T-helper 2 cell treated with Interferon-gamma antibody and Interleukin-4, amounts not matched to agents 5 μg/mL and 100 μg/mL, for 36 hours (primary cell): Measurements from ENCODE around the gene MAP2K3.

Source experiments
- DNase-seq: peaks from one replicate; pipeline ENCODE4 v3.0.0; 2021; ENCODE audit warnings: low spot score
- H3K27ac Mint-ChIP-seq: one replicate; pipeline ENCODE4 v1.8.0; 2021; ENCODE audit warnings: mild to moderate bottlenecking, mixed read lengths
- H3K27me3 Mint-ChIP-seq: one replicate; pipeline ENCODE4 v1.8.0; 2021; ENCODE audit warnings: low read depth, mixed read lengths
- H3K36me3 Mint-ChIP-seq: one replicate; pipeline ENCODE4 v1.8.0; 2021; ENCODE audit warnings: low read depth, mixed read lengths
- H3K4me1 Mint-ChIP-seq: one replicate; pipeline ENCODE4 v1.8.0; 2021; ENCODE audit warnings: low read depth, mixed read lengths
- H3K4me3 Mint-ChIP-seq: one replicate; pipeline ENCODE4 v1.8.0; 2022; ENCODE audit warnings: mild to moderate bottlenecking, moderate library complexity, mixed read lengths
- H3K9me3 Mint-ChIP-seq: one replicate; pipeline ENCODE4 v1.8.0; 2021; ENCODE audit warnings: mixed read lengths

The MAP2K3 gene

DNA sequence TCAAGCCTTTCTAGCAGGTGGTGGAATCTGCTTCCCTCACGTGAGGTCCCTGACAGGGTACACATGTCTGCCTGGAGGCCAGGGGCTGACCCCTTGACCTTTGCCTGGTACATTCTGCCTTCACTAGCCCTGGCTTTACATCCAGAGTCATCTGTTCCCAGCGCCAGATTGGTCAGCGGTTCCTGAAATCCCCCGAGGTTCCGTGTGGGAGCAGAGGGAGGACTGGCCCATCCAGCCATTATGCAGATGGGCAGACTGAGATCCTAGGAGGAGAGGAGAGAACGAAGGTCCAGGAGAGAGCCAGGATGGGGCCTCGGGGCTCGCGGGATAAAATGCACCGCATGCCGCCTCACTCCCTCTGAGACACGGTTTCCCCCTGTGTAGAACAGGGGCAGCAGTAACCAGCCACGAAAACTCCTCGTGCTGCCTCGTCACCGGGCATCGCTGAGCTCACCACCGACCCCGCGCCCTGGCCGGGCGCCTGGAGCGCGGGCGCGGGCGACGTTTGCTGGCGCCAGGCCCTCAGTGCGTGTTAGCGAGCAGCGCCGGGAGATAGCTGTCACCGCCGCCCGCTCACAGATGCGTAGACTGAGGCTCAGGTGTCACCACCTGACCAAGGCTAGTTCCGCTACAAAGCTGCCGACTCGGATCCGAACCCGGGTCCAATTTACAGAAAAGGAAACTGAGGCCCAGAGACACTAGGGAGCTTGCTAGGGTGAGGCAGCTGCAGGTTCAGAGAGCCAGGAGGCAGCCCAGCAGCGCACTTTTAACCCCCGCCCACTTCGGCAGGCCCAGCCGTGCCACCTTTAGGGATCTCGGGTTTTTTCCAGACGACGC lies 811 bp upstream of the MAP2K3 start:
- peak overlapping the region; percentile 60 for H3K27ac Mint-ChIP-seq
- no peaks in the 10 kb centered on the region for H3K9me3 Mint-ChIP-seq
- no peak for DNase-seq
- H3K36me3 Mint-ChIP-seq: peaks cover 12% of the 10 kb centered on the region
- peaks cover 44% of the 10 kb centered on the region for H3K4me1 Mint-ChIP-seq
- H3K4me3 Mint-ChIP-seq: peak overlapping the region; percentile 97
- peaks cover 2% of the 10 kb centered on the region for H3K27me3 Mint-ChIP-seq

DNA sequence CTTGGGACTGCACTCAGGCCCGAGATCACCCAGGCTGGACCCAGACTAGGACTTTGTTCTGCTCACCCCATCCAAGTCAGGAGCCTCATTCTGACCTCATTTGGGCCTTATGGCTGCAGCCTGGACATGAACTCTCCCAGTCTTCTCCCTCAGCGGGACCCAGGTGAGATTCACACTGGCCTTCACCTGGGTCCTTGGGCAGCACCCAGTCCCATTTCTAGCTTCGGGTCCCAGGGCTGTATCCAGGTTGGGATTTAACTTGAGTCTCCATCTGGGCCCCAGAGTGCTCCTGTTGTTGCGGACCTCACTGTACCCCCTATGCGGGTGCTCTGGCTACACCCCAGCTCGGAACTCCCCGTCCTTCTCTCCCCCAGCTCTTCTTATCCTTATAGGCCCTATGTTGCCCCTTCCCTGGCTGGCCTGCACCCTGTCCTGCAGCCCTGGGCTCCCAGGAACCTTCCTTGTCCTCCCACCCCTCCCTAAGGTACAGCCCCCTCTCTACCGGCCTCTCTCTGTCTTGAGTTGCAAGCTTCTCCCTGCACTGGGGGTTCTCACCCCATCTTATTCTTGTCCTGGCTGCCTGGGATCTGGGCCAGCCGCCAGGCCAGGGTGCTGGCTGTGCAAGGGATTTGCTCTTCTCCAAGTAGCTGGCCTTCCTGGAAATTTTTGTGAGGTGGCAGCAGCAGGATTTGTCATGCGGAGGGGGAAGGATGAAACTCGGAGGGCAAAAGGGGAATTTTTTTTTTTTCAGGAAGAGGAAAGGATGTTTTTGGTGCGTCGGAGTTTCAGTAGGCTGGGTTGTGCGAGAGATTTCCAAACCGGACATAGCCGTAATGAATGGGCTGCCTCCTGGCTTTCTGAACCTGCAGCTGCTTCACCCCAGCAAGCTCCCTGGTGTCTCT lies 904 bp downstream of the MAP2K3 start:
- H3K27me3 Mint-ChIP-seq: peaks cover 2% of the 10 kb centered on the region

DNA sequence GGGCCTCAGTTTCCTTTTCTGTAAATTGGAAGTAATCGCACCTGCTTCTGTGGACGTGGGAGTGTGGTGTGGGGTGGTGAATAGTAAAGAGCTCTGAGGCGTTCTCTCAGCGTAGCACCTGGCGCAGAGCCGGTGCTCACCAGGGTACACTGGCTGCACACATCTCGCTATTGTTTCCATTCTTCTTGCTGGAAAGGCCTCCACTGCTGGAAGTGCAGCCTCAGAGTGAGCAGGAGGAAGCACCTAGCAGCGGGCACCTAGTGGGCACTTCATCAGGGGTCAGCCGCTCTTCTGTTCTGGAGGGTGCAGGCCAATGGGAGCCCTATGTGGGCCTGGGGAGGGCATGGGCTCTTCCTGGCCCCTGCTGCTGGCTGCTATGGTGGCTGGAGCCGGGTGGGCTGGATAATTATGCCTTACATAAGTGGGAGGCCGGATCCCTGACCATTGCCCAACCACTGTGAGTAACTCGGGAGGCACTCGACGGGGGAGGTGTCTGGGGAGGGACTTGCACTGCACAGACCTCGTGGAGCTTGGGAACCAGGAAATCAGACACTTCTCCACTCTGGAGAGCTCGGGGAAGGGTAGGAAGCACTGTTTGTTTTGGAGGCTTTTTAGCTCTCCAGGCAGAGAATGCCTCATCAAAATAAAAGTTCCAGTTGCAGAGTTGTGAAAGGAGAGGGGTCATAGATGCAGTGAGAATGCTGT lies 1.7 kb downstream of the MAP2K3 start:
- peak overlapping the region; percentile 97 for H3K4me3 Mint-ChIP-seq
- no peak for DNase-seq
- H3K9me3 Mint-ChIP-seq: no peaks in the 10 kb centered on the region
- H3K36me3 Mint-ChIP-seq: peaks cover 12% of the 10 kb centered on the region
- peaks cover 31% of the 10 kb centered on the region for H3K4me1 Mint-ChIP-seq
- peak overlapping the region; percentile 95 for H3K27ac Mint-ChIP-seq
- H3K27me3 Mint-ChIP-seq: peaks cover 2% of the 10 kb centered on the region

More for the DNA sequence above, 904 bp downstream of the MAP2K3 start:
- no peak for DNase-seq
- H3K9me3 Mint-ChIP-seq: no peaks in the 10 kb centered on the region
- H3K4me3 Mint-ChIP-seq: peak overlapping the region; percentile 97
- H3K36me3 Mint-ChIP-seq: peaks cover 12% of the 10 kb centered on the region
- H3K4me1 Mint-ChIP-seq: peaks cover 31% of the 10 kb centered on the region
- peak overlapping the region; percentile 95 for H3K27ac Mint-ChIP-seq

DNA sequence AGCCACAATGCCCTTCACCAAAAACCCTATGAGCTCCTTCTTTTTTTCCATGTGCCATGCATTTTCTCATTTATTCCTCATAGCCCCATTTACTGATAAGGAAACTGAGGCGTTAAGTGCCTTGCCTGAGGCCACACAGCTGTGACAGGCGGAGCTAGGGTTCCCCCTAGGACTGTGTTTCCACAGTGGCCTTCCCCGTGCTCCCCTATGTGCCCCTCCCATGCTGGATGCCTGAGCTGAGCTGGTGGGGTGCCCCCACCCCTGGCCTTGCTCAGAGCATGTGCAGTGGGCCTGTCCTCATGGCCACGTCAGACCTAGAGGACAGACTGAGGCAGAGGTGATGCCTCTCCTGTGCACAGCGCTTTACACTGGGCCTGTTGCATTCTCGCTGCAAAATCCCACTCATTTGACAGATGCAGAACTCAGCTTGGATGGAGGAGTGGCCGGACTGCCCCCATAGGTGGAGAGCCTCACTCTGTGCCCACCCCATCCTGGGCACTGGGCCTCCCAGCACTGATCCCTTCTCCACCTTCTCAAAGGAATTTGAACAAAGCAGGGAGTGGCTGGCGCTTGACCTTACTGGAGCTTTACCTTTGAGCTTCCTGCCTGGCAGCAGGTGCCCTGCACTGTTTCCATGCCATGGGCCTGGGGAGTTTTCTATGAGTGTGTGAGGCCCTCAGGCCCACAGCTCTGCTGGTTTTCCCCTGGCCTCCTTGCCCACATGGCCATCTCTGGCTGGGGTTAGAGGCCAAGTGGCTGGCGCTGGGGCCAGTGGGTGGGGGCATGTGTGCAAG lies 2.6 kb downstream of the MAP2K3 start:
- Mint-ChIP-seq H3K9me3 (peaks cover under 1% of the 10 kb centered on the region), H3K4me3 (peak overlapping the region; percentile 97), H3K27ac (peak overlapping the region; percentile 95), H3K27me3 (peaks cover 2% of the 10 kb centered on the region), H3K4me1 (peaks cover 31% of the 10 kb centered on the region), H3K36me3 (peaks cover 14% of the 10 kb centered on the region)
- peak; percentile 27 for DNase-seq

DNA sequence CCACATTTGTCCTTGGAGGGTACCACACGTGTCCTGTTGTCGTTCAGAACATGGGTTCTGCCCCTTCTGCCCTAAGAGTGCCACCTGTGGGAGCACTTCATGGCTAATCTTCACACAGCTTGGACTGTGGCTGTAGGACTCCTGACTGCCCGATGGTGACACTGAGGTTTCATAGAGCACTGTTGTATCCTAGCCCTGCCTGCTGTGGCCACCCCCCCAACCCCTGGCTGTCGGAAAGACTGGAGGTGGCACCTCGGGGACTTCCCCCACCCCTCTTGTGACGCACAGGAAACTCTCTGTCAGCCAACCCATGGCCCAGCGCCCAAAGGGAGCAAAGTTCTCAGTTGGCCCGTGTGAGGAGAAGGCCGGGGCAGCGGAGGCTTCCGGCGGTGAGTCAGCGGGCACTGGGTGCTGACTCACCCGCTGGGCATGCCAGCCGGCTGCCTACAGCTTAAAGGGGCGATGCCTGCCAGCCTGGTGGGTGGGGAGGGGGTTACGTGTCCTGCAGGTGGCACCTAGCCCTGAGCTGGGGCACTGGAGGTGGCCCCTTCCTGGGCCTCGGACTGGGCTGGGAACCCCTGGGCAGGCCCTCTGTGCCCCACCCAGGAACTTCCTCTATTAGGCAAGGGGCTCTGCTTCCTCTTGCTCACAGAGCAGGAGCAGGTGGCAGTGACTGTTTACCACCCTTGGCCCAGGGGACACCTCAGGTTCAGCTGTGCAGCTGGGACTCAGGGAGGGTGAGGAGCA lies 3.4 kb downstream of the MAP2K3 start:
- Mint-ChIP-seq H3K4me3 (peak overlapping the region; percentile 97), H3K27ac (peak overlapping the region; percentile 95), H3K36me3 (peaks cover 18% of the 10 kb centered on the region), H3K27me3 (no peaks in the 10 kb centered on the region), H3K4me1 (peaks cover 32% of the 10 kb centered on the region), H3K9me3 (peaks cover 3% of the 10 kb centered on the region)
- DNase-seq: peak; percentile 97

DNA sequence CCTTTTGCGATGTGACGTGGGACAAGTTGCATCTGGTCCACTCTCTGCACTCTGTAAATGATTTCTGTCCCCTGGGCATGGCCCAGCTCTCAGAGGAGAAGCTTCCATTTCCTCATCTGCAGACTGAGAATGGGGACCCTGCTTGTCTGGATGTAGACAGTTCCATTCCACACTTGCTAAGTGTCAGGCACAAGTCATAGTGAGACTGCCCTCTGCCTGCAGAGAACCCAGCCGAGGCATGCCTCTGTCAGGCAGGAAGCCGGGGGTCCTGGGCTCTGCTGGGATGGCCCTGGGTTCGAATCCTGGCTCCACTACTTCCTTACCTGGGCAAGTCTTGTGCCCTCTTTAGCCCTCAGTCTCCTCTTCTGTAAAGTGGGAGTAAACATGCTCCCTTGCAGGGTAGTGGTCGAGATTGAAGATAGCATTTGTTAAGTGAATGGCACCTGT lies 4.1 kb downstream of the MAP2K3 start:
- Mint-ChIP-seq H3K27me3 (no peaks in the 10 kb centered on the region), H3K4me3 (peak overlapping the region; percentile 97), H3K9me3 (peaks cover 3% of the 10 kb centered on the region), H3K27ac (peak overlapping the region; percentile 95), H3K4me1 (peaks cover 30% of the 10 kb centered on the region), H3K36me3 (peaks cover 18% of the 10 kb centered on the region)
- peak; percentile 28 for DNase-seq

DNA sequence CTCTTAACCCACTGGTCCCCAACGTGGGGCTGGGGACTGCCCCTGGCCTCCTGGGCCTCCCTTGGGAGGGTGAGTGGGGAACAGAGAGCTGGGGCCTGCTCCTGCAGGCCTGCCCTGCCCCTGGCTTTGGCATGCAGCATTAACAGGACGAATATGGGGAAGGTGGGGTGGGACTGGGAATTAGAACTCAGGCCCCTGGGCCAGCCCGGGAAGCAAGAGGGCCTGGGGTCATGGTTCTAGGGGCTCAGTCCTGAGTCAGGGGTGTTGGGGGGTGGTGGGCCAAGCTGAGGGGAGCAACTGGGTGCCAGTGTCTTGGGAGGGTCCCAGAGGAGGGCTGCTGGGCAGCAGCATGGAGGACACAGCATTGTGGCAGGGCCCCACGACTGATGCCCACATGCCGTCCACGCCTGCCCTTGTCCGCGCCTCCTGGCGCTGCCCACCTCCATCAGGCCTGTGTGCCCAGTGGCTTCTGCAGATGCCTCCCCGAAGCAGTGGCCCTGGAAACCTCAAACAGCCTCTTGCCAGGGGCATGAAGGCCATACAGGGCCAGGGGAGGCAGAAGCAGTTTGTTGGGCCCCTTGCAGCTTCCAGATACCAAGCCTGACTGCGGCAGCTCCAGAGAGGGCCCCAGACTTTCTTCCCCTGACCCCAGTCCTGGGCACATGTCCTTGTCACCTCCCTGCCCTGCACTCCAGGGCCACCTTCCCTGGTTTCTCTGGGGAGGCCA lies 4.8 kb downstream of the MAP2K3 start:
- peaks cover 30% of the 10 kb centered on the region for H3K4me1 Mint-ChIP-seq
- H3K4me3 Mint-ChIP-seq: no peak overlapping the region
- peaks cover 3% of the 10 kb centered on the region for H3K9me3 Mint-ChIP-seq
- H3K27me3 Mint-ChIP-seq: no peaks in the 10 kb centered on the region
- peaks cover 18% of the 10 kb centered on the region for H3K36me3 Mint-ChIP-seq
- no peak for DNase-seq
- H3K27ac Mint-ChIP-seq: peak overlapping the region; percentile 95

DNA sequence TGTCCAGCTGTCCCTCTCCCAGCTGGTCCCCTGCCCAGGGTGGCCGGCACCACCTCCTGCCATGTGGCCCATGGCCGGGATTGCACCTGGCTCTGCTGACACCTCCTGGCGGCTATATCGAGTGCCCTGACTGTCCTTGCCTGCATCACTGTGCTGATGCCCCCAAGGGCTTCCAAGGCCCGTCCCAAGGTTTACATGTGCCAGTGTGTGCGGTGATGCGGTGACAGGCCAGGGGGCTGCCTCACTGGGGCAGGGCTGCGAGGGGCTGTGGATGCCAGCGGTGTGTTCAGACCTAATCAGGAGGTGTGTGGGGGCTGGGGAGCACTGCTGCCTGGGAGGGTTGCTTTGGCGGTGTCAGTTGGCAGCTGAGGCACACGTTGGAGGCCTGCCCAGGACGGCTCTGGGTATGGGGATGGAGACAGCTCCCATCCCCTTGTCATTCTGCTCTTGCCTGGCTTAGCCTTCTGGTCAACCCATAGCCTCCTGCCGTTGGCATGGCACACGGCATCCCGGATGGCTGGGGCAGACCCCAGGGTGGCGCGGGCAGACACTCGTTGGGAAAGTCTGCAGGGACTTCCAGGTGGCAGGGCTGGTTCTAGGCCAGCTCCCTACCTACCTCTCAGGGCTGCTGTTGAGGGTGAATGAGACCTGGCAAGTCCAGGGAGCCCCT lies 5.5 kb downstream of the MAP2K3 start:
- H3K36me3 Mint-ChIP-seq: peaks cover 18% of the 10 kb centered on the region
- H3K9me3 Mint-ChIP-seq: peaks cover 8% of the 10 kb centered on the region
- H3K27me3 Mint-ChIP-seq: no peaks in the 10 kb centered on the region
- no peak for DNase-seq
- no peak overlapping the region for H3K4me3 Mint-ChIP-seq
- H3K27ac Mint-ChIP-seq: peak overlapping the region; percentile 11
- peaks cover 32% of the 10 kb centered on the region for H3K4me1 Mint-ChIP-seq

DNA sequence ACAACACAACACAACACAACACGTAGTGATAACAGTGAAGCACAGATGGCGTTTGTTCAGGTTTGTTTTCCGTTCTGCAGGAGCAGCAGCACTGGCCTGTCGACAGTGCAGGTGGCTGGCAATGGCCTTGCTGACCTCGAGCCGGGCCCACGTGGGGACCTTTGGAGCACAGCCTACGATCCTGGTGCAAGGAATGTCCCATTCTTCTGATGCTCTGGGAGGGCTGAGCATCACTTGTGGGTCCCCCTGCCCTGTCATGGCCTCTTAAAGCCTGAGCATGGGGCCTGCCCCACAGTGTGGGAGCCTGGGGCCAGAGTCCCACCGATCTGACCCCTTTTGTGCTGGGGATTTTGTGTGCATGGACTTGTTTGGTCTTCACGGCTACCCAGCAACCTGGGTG lies 6.8 kb downstream of the MAP2K3 start:
- Mint-ChIP-seq H3K36me3 (peaks cover 10% of the 10 kb centered on the region), H3K27ac (no peak overlapping the region), H3K9me3 (peaks cover 8% of the 10 kb centered on the region), H3K4me3 (no peak overlapping the region), H3K4me1 (peaks cover 27% of the 10 kb centered on the region), H3K27me3 (no peaks in the 10 kb centered on the region)
- DNase-seq: no peak

DNA sequence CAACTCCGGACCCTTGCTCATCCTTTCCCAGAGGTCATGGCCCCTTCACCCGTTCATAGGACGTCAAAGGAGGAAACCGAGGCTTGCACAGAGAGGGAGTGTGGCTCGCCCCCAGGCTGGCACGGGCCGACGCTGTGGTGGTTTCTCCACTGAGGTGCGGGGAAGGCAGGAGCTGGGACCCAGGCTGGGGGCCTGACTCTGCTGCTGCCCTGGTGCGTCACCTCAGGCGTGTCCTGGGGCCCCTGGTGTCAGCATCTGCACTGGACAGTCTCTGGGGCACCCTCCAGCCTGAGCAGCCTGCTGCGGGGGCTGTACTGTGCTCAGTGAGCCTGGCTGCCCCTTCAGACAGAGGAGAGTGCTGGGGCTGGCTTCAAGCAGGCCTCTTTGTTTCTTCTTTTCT lies 7.4 kb downstream of the MAP2K3 start:
- DNase-seq: no peak
- Mint-ChIP-seq H3K36me3 (peaks cover 9% of the 10 kb centered on the region), H3K9me3 (peaks cover 8% of the 10 kb centered on the region), H3K27ac (no peak overlapping the region), H3K4me3 (no peak overlapping the region), H3K27me3 (no peaks in the 10 kb centered on the region), H3K4me1 (peaks cover 22% of the 10 kb centered on the region)

DNA sequence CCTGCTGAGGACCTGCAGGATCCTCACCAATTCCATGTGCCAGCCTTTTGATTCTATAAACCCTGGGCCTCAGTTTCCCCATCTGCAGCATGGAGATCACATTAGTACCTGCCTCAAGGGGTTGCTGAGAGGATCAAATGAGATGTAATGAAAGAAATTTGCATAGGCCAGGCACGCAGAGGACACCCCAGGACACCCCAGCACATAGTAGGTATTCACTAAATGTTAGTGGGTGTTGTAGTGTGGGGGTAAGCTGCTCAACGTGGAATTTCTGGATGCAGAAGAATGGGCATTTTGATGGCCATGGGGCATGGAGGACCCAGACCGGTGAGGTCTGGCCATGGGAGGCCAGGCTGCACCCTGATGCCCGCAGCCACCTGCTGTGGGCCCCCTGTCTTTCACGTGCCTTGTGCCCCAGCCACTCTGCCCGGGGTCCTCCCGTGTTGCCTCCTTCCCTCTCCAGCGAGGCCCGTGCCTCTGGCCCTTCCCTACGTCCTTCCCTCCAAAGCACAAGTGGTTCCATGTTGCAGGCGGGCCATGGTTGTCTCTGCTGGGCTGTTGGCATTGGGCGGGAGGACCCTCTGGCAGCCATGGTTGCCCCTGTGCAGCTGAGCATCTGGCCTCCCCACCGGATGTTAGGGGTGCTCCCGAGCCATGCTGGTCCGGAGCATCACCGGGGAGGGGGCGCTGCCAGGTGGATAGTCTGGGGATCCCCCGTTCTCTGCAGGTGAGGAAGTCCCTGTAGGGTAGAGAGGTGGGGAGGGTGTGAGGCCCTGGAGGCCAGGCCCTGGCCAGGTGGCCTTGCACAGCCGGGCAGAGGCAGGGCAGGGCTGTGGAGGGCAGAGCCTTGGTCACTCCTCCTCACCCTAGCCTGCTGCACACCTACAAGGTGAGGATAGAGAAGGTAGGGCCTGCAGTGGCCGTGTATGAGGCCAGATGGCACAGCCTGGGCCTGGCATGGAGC lies 8.6 kb downstream of the MAP2K3 start:
- Mint-ChIP-seq H3K27me3 (no peaks in the 10 kb centered on the region), H3K4me3 (no peak overlapping the region), H3K9me3 (peaks cover 8% of the 10 kb centered on the region), H3K4me1 (peaks cover 9% of the 10 kb centered on the region), H3K36me3 (peaks cover 6% of the 10 kb centered on the region), H3K27ac (peak overlapping the region; percentile 7)
- DNase-seq: no peak
